ENCODE data around the gene HDAC9.

GRCh38 chr7:18780266-18780665 lies 284.7 kb downstream of the HDAC9 start:
- TF ChIP-seq, protein P1, sequence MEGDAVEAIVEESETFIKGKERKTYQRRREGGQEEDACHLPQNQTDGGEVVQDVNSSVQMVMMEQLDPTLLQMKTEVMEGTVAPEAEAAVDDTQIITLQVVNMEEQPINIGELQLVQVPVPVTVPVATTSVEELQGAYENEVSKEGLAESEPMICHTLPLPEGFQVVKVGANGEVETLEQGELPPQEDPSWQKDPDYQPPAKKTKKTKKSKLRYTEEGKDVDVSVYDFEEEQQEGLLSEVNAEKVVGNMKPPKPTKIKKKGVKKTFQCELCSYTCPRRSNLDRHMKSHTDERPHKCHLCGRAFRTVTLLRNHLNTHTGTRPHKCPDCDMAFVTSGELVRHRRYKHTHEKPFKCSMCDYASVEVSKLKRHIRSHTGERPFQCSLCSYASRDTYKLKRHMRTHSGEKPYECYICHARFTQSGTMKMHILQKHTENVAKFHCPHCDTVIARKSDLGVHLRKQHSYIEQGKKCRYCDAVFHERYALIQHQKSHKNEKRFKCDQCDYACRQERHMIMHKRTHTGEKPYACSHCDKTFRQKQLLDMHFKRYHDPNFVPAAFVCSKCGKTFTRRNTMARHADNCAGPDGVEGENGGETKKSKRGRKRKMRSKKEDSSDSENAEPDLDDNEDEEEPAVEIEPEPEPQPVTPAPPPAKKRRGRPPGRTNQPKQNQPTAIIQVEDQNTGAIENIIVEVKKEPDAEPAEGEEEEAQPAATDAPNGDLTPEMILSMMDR (IDR thresholded peaks at IDR 0.05), result no peak
- TF ChIP-seq POLR2A (IDR thresholded peaks at IDR 0.05), result no peak

Measured in adrenal gland (tissue), 5 donors.